ENCODE data around the gene NCAN.

NCAN gene

DNA sequence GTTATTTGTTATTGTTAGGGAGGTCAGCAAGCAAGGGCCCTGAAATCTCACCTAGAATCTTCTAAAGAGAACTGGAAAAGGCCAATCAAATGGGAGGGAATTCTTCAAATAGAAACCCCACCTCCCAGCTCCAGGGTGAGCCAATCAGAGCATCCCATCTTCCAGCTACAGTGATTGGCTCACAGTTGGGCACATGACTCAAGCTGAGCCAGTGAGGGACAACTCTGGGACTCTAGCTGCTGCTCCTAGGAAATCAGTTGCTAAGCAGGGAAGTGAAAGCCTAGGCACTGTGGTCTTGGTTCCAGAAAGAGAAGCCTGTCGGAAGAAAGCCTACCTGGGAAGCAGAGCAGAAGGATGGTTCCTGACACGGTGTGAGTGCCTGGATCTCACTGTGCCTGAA, 48.0 kb downstream of the NCAN start:
- no peak overlapping the region for H3K4me3 ChIP-seq (ENCODE audit: low read length)
- peak; percentile 36 for DNase-seq (ENCODE audit: low read depth)
- TF ChIP-seq, protein P1, sequence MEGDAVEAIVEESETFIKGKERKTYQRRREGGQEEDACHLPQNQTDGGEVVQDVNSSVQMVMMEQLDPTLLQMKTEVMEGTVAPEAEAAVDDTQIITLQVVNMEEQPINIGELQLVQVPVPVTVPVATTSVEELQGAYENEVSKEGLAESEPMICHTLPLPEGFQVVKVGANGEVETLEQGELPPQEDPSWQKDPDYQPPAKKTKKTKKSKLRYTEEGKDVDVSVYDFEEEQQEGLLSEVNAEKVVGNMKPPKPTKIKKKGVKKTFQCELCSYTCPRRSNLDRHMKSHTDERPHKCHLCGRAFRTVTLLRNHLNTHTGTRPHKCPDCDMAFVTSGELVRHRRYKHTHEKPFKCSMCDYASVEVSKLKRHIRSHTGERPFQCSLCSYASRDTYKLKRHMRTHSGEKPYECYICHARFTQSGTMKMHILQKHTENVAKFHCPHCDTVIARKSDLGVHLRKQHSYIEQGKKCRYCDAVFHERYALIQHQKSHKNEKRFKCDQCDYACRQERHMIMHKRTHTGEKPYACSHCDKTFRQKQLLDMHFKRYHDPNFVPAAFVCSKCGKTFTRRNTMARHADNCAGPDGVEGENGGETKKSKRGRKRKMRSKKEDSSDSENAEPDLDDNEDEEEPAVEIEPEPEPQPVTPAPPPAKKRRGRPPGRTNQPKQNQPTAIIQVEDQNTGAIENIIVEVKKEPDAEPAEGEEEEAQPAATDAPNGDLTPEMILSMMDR (IDR thresholded peaks at IDR 0.05; ENCODE audit: insufficient read depth, low read depth, low read length, missing control alignments) = no peak

DNA sequence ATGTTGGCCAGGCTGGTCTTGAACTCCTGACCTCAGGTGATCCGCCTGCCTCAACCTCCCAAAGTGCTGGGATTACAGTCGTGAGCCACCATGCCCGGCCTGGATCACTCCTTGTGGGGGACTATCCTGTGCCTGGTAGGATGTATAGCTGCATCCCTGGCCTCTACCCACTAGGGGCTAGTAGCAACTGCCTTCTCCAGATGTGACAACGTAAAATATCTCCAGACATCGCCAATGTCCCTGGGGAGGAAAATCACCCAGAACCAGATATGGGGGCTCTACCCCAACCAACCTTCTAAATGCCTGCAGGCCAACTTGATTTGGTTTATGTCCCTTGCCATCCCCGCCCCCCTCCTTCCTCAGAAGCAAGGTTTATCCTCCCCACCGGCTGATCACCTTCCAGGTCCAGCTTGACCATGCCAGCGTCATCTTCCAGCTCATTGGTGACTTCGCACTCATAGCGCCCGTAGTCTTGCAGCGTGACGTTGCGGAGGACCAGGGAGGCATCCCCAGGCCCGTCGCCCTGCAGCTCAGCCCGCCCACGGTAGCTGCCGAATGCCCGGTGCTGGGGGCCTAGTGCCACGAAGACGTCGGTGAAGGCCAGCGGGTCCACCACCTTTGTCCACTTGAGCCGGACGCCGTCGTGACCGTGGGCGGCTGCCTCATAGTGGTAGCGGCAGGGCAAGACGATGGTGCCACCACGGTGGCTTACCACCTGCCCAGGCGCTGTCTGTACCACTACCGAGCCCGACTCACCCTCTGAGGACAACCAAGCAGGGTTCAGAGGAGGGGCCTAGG, 48.9 kb downstream of the NCAN start:
- no peak for DNase-seq (ENCODE audit: low read depth)
- H3K4me3 ChIP-seq (ENCODE audit: low read length) = no peak overlapping the region
- TF ChIP-seq, protein P1 (IDR thresholded peaks at IDR 0.05; ENCODE audit: insufficient read depth, low read depth, low read length, missing control alignments) = no peak

DNA sequence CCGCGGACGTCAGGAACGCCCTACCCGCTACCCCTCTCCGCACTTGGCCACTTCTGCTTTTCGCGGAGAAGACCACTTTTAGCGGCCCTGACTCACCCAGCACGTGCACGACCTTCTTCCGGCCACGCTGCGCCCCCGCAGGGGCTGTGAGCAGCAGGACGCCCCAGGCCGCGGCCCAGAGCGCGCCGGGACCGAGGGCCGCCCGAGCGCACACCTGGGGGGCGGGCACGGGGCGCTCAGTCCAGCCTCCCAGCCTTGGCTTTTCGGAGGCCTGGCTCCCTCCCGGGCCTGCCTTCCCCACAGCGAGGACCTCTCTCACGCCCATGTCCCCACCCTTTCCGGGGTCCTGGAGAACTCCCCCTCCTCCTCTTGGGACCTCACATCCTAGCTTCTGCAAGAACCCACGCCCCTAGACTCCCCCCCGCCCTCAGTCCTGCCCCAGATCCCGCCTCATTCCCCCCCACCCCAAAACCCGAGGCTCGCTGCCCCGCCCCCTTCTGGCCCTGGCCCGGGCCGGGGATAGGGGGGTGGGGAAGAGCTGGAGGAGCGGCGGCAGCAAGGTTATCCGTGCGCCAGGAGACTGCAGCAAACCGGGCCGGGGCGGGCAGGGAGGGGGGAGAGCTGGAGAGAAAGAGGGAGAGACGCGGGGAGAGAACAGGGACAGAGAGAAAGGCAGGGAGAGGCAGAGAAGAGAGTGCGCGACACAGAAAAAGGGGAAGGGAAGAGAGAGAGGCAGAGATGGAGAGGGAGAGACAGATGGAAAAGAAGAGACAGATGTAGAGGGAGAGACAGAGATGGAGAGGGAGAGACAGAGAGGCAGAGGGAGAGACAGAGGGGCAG, 49.8 kb downstream of the NCAN start:
- no peak overlapping the region for H3K4me3 ChIP-seq (ENCODE audit: low read length)
- DNase-seq (ENCODE audit: low read depth) = no peak
- TF ChIP-seq, protein P1 (IDR thresholded peaks at IDR 0.05; ENCODE audit: insufficient read depth, low read depth, low read length, missing control alignments) = no peak

DNA sequence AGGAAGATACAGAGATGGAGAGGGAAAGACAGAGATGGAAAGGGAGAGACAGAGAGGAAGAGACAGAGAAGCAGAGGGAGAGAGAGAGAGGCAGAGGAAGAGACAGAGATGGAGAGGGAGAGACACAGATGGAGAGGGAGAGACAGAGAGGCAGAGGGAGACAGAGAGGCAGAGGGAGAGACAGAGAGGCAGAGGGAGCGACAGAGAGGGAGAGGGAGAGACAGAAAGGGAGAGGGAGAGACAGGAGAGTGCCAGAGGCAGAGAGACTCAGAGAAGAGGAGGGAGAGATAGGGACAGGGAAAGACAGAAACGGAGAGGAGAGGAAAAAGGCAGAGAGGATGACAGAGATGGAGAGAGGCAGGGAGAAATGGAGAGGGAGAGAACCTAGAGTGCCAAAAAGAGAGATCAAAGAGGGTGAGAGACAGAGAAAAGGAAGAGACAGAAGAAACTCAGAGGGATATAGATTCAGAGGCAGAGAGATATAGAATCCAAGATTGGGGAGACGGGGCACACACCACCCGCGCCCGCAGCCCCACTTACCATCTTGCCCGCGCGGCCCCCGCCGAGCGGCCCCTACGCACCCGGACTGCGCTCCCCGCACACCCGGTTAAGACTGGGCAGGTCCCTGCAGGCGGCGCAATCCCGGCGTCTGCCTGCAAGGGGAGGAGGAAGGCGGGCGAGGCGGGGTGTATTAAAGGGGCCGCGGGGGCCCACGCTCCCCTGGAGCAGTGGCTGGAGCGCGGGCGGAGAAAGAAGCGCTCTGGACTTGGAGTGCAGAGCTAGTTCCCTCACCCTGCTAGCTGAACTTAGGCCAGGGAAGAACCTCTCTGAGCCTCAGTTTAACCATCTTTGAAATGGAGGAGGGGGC, 50.7 kb downstream of the NCAN start:
- H3K4me3 ChIP-seq (ENCODE audit: low read length) = no peak overlapping the region
- no peak for DNase-seq (ENCODE audit: low read depth)
- TF ChIP-seq, protein P1 (IDR thresholded peaks at IDR 0.05; ENCODE audit: insufficient read depth, low read depth, low read length, missing control alignments) = no peak

GRCh38 chr19:19263886-19264487, 52.2 kb downstream of the NCAN start:
- no peak overlapping the region for H3K4me3 ChIP-seq (ENCODE audit: low read length)
- no peak for DNase-seq (ENCODE audit: low read depth)
- TF ChIP-seq, protein P1 (IDR thresholded peaks at IDR 0.05; ENCODE audit: insufficient read depth, low read depth, low read length, missing control alignments) = no peak

GRCh38 chr19:19267305-19267704, 55.5 kb downstream of the NCAN start:
- no peak overlapping the region for H3K4me3 ChIP-seq (ENCODE audit: low read length)
- TF ChIP-seq, protein P1 (IDR thresholded peaks at IDR 0.05; ENCODE audit: insufficient read depth, low read depth, low read length, missing control alignments) = no peak
- no peak for DNase-seq (ENCODE audit: low read depth)
